Measurements from ENCODE around the gene WNT3A.

WNT3A gene

DNA sequence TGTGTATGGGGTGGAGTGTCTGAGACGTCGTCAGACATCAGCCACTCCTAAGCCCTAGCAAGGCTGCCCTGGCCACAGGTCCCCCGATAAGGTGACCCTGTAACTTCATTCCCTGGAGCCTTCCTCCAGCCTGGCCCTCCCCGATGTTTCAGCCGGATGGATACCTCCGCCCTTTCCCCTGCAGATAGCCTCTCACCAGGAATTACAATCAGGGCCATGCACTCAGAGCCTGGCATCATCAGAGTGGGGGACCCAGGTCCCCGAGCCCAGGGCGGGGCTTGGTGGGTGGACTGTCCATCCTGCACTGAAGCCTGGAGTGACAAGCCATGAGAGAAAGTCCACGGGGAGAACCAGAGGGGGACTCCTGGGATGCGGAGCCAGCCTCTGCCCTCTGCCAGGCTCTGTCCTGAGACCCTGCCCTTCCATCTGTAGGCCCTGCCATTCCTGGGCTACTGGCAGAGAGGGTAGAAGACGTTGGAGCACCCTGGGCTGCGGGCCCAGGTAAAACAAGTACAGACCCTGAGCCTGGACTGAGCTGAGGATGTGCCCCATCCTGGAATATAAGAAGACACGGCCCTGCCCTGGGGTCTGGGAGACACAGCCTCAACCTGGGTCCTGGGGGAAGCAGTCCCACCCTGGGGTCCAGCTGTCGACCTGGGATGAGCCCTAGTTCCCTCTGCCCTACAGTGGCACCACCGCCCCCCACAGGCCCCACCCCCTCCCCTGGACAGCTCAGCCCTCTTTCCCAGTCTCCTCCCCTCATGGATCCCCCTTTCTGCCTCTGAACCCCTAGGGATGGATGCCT is 58.9 kb downstream of the WNT3A start:
- Histone ChIP-seq H3K36me3 (no peaks in the 10 kb centered on the region), H3K9me3 (no peaks in the 10 kb centered on the region), H3K4me3 (ENCODE audit: low read depth, low read length) (no peak overlapping the region), H3K27me3 (peaks cover 6% of the 10 kb centered on the region; the same call in 1 of the 2 replicates), H3K4me1 (no peaks in the 10 kb centered on the region)
- TF ChIP-seq, protein P1, sequence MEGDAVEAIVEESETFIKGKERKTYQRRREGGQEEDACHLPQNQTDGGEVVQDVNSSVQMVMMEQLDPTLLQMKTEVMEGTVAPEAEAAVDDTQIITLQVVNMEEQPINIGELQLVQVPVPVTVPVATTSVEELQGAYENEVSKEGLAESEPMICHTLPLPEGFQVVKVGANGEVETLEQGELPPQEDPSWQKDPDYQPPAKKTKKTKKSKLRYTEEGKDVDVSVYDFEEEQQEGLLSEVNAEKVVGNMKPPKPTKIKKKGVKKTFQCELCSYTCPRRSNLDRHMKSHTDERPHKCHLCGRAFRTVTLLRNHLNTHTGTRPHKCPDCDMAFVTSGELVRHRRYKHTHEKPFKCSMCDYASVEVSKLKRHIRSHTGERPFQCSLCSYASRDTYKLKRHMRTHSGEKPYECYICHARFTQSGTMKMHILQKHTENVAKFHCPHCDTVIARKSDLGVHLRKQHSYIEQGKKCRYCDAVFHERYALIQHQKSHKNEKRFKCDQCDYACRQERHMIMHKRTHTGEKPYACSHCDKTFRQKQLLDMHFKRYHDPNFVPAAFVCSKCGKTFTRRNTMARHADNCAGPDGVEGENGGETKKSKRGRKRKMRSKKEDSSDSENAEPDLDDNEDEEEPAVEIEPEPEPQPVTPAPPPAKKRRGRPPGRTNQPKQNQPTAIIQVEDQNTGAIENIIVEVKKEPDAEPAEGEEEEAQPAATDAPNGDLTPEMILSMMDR (IDR thresholded peaks at IDR 0.05; ENCODE audit: low read depth, low read length), result no peak
- DNase-seq, result no peak

DNA sequence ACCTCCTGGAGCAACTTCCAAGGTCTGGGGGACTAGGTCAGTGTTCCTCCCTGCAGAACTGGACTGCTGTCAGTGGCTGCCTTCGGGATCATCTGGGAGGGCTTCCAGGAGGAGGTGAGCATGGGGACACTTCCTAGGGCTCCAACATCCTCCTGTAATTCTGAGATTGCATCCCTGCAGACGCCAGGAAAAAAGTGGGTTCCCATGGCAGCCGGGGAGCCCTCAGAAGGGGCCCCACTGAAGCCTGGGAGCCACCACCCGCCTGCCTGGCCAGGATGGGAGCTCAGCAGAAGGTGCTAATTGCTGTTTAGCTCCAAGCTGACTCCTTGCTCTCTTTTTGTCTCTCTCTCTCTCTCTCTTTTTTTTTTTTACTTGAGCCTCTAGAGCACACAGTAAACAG is 59.6 kb downstream of the WNT3A start:
- TF ChIP-seq, protein P1 (IDR thresholded peaks at IDR 0.05; ENCODE audit: low read depth, low read length), result no peak
- H3K9me3 ChIP-seq, result no peaks in the 10 kb centered on the region
- no peaks in the 10 kb centered on the region for H3K4me1 ChIP-seq
- H3K4me3 ChIP-seq (ENCODE audit: low read depth, low read length), result no peak overlapping the region
- DNase-seq, result no peak
- no peaks in the 10 kb centered on the region for H3K36me3 ChIP-seq
- H3K27me3 ChIP-seq, result peaks cover 6% of the 10 kb centered on the region; the same call in 1 of the 2 replicates

DNA sequence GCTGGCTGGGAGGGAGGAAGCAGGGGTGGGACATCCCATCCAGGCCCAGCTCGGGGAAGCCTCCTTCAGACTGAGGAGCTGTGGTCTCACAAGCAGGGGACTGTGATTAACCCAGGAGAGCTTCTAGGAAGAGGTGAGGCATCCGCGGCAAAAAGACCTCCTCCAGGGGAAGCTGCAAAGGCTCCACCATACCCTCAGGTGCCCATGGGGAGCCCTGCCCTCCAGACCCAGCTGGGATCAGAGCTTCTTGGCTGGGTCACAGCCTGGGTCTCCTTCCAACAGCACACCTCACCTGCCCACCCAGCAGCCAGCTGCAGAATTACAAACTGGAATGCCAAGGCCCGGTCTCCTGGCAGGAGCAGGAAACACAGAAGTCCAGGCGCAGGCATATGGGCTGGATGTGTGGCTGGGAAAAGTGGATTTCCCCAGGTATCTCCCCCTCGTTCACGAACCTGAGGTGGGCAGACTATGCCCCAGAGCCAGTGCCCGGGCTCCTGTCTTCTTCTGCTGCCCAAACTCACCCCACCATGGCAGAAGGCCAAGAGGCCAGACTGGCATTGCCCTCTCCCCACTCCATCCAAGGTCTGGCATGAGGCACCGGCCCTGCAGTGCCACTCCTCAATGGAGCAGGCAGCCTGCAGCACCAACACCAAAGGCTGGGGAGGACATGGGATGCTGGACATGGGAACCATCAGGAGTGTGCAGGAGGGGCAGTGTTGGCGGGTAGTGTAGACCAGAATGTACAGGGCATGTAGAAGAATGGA is 60.3 kb downstream of the WNT3A start:
- H3K36me3 ChIP-seq, result no peaks in the 10 kb centered on the region
- no peaks in the 10 kb centered on the region for H3K4me1 ChIP-seq
- H3K27me3 ChIP-seq, result peaks cover 6% of the 10 kb centered on the region; the same call in 1 of the 2 replicates
- no peak overlapping the region for H3K4me3 ChIP-seq (ENCODE audit: low read depth, low read length)
- no peak for DNase-seq
- TF ChIP-seq, protein P1 (IDR thresholded peaks at IDR 0.05; ENCODE audit: low read depth, low read length), result no peak
- H3K9me3 ChIP-seq, result no peaks in the 10 kb centered on the region

DNA sequence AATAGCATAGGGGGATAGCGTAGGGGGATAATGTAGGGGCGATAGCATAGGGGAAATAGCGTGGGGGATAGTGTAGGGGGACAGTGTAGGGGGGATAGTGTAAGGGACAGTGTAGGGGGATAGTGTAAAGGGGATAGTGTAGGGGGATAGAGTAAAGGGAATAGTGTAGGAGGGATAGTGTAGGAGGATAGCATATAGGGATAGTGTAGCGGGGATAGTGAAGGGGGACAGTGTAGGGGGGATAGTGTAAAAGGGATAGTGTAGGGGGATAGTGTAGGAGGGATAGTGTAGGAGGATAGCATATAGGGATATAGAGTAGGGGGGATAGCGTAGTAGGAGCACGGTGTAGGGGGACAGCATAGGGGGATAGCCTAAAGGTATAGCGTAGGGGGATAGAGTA is 61.6 kb downstream of the WNT3A start:
- TF ChIP-seq, protein P1 (IDR thresholded peaks at IDR 0.05; ENCODE audit: low read depth, low read length), result no peak
- no peak overlapping the region for H3K4me3 ChIP-seq (ENCODE audit: low read depth, low read length)
- H3K4me1 ChIP-seq, result peaks cover 1% of the 10 kb centered on the region; the same call in 1 of the 2 replicates
- DNase-seq, result no peak
- H3K27me3 ChIP-seq, result peaks cover 6% of the 10 kb centered on the region; the same call in 1 of the 2 replicates
- no peaks in the 10 kb centered on the region for H3K9me3 ChIP-seq
- no peaks in the 10 kb centered on the region for H3K36me3 ChIP-seq

DNA sequence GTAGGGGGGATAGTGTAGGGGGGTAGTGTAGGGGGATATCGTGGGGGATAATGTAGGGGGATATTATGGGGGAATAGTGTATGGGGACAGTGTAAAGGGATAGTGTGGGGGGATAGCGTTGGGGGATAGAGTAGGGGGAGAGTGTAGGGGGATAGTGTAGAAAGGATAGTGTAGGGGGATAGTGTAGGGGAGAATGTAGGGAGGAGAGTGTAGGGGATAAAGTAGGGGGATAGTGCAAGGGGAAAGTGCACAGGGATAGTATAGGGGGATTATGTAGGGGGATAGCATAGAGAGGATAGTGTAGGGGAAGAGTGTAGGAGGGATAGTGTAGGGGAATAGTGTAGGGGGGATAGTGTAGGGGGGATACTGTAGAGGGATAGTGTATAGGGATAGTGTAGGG is 63.4 kb downstream of the WNT3A start:
- TF ChIP-seq, protein P1 (IDR thresholded peaks at IDR 0.05; ENCODE audit: low read depth, low read length), result no peak
- H3K27me3 ChIP-seq, result peaks cover 6% of the 10 kb centered on the region; the same call in 1 of the 2 replicates
- no peak for DNase-seq
- no peaks in the 10 kb centered on the region for H3K9me3 ChIP-seq
- H3K36me3 ChIP-seq, result no peaks in the 10 kb centered on the region
- H3K4me1 ChIP-seq, result peaks cover 10% of the 10 kb centered on the region; the same call in 1 of the 2 replicates
- no peak overlapping the region for H3K4me3 ChIP-seq (ENCODE audit: low read depth, low read length)
